Measurements from ENCODE around the gene CDK15.
"Not testable (repeated sequence)": the region's sequence is repeated elsewhere in the genome, so short reads cannot be mapped to it uniquely, and the experiment has no call there.

GRCh38 chr2:201844922-201845321, 38.6 kb downstream of the CDK15 start:
- TF ChIP-seq EP300, POLR2AphosphoS5 (IDR thresholded peaks at IDR 0.05): not testable (repeated sequence)
